Activated CD8-positive, alpha-beta T cell treated with anti-CD3 and anti-CD28 coated beads for 36 hours (primary cell): ENCODE data around the gene RNF112. TPM values are rescaled to one million over a fixed set of nuclear protein-coding genes. Genes with fewer than 3 reads are reported as not detected.

Source experiments
- ATAC-seq: fragments of 200-7000 bp; cut with Tn5 transposase; one replicate; pipeline ENCODE4 v1.10.0; 2021; ENCODE audit warnings: mild to moderate bottlenecking, moderate library complexity
- CTCF ChIA-PET: fragments of 350-600 bp; sonication (Branson Sonifier 250); formaldehyde crosslinking; loops from one replicate; lab custom pipeline; 2021; ENCODE audit warnings: antibody characterized with exemption; lab: Charles Lee
- POLR2A ChIA-PET: fragments of 350-600 bp; sonication (Branson Sonifier 250); formaldehyde crosslinking; loops from one replicate; lab custom pipeline; 2021; ENCODE audit warnings: antibody characterized with exemption; lab: Charles Lee
- DNase-seq: peaks from one replicate; pipeline ENCODE4 v3.0.0-alpha.2; 2020
- H3K27ac Mint-ChIP-seq: one replicate; pipeline ENCODE4 v1.8.0; 2021; ENCODE audit warnings: mild to moderate bottlenecking, mixed read lengths
- H3K27me3 Mint-ChIP-seq: one replicate; pipeline ENCODE4 v1.8.0; 2021; ENCODE audit warnings: mixed read lengths
- H3K36me3 Mint-ChIP-seq: one replicate; pipeline ENCODE4 v1.8.0; 2021; ENCODE audit warnings: low read depth, mixed read lengths
- H3K4me1 Mint-ChIP-seq: one replicate; pipeline ENCODE4 v1.8.0; 2021; ENCODE audit warnings: low read depth, mixed read lengths
- H3K4me3 Mint-ChIP-seq: one replicate; pipeline ENCODE4 v1.8.0; 2021; ENCODE audit warnings: mild to moderate bottlenecking, moderate library complexity, mixed read lengths
- H3K9me3 Mint-ChIP-seq: one replicate; pipeline ENCODE4 v1.8.0; 2021; ENCODE audit warnings: mixed read lengths
- CTCF ChIP-seq: fragments of 200-600 bp; IDR thresholded peaks from one replicate; pipeline ENCODE4 v1.8.0; 2022; ENCODE audit warnings: antibody characterized with exemption, mild to moderate bottlenecking
- intact Hi-C: fragments of 100-400 bp; cut with micrococcal nuclease; formaldehyde crosslinking; loops from one replicate; pipeline ENCODE4 v1.10.0; 2022
- total RNA-seq, 2 experiments: library from RNA; stranded (reverse); gene quantifications; one replicate each; pipeline ENCODE4 v1.2.3, GENCODE V29; 2021

RNF112 gene
- total RNA-seq, 2 experiments from 2014 or later: 0.34 to 0.63 TPM

GRCh38 chr17:19387921-19388521 lies 23.0 kb upstream of the RNF112 start:
- Mint-ChIP-seq H3K27me3 (no peaks in the 10 kb centered on the region), H3K4me1 (peaks cover 14% of the 10 kb centered on the region), H3K27ac (peak overlapping the region; percentile 73), H3K36me3 (peaks cover 6% of the 10 kb centered on the region), H3K4me3 (no peak overlapping the region), H3K9me3 (no peaks in the 10 kb centered on the region)
- no peak for DNase-seq
- intact Hi-C loops: no loop called here
- CTCF ChIA-PET: interaction anchor here (2.0 kb wide), 1 partner anchor 59 kb away, joined by 7 read pairs; no protein-coding TSS in a partner anchor
- ATAC-seq: no peak
- POLR2A ChIA-PET: interaction anchor here (1.1 kb wide), 1 partner anchor 8 kb away, joined by 4 read pairs; no protein-coding TSS in a partner anchor
- TF ChIP-seq CTCF: no peak

GRCh38 chr17:19388791-19389785 lies 21.9 kb upstream of the RNF112 start:
- POLR2A ChIA-PET: interaction anchor here (1.1 kb wide), 1 partner anchor 9 kb away, joined by 4 read pairs; no protein-coding TSS in a partner anchor
- CTCF ChIA-PET: interaction anchor here (0.9 to 2.0 kb wide), 3 partner anchors 26 to 58 kb away, joined by 3 to 7 read pairs (median 5); partner anchors contain the start of gene B9D1
- no peak for ATAC-seq
- Mint-ChIP-seq H3K27ac (no peak overlapping the region), H3K27me3 (no peaks in the 10 kb centered on the region), H3K4me1 (peaks cover 14% of the 10 kb centered on the region), H3K36me3 (peaks cover 6% of the 10 kb centered on the region), H3K4me3 (no peak overlapping the region), H3K9me3 (no peaks in the 10 kb centered on the region)
- DNase-seq: no peak
- intact Hi-C loops: no loop called here
- no peak for TF ChIP-seq CTCF

GRCh38 chr17:19390951-19391350 lies 20.1 kb upstream of the RNF112 start:
- no peak for DNase-seq
- ATAC-seq: no peak
- Mint-ChIP-seq H3K4me3 (no peak overlapping the region), H3K36me3 (no peaks in the 10 kb centered on the region), H3K27ac (no peak overlapping the region), H3K4me1 (peaks cover 14% of the 10 kb centered on the region), H3K27me3 (no peaks in the 10 kb centered on the region), H3K9me3 (no peaks in the 10 kb centered on the region)
- POLR2A ChIA-PET: interaction anchor here (1.0 kb wide), 1 partner anchor 10 kb away, joined by 3 read pairs; no protein-coding TSS in a partner anchor
- no peak for TF ChIP-seq CTCF
- intact Hi-C loops: no loop called here
- CTCF ChIA-PET: interaction anchor here (0.6 to 1.5 kb wide), 3 partner anchors 11 to 28 kb away, joined by 3 to 4 read pairs (median 4); partner anchors contain the start of gene MAPK7

- intact Hi-C loops: no loop called here
- CTCF ChIA-PET: interaction anchor here (1.5 to 2.3 kb wide), 2 partner anchors 28 to 55 kb away, joined by 4 to 6 read pairs; no protein-coding TSS in a partner anchor
- no peak overlapping the region for H3K4me3 Mint-ChIP-seq
These were observed 19.6 kb upstream of the RNF112 start for GRCh38 chr17:19391432-19391831.

More at GRCh38 chr17:19391432-19391831, 19.6 kb upstream of the RNF112 start:
- no peaks in the 10 kb centered on the region for H3K36me3 Mint-ChIP-seq
- POLR2A ChIA-PET: no interaction called here
- ATAC-seq: no peak
- H3K9me3 Mint-ChIP-seq: no peaks in the 10 kb centered on the region
- no peak for DNase-seq
- H3K4me1 Mint-ChIP-seq: peaks cover 12% of the 10 kb centered on the region
- no peaks in the 10 kb centered on the region for H3K27me3 Mint-ChIP-seq
- TF ChIP-seq CTCF: no peak
- H3K27ac Mint-ChIP-seq: no peak overlapping the region
